OCI-LY3 (cell line): Measurements from ENCODE around the gene JOSD1.

Source experiments
- EZH2phosphoT487 ChIP-seq: fragments of 200-600 bp; shearing (Covaris generic); IDR thresholded peaks from 2 replicates; pipeline ENCODE4 v1.6.1; 2018; ENCODE audit warnings: antibody characterized with exemption, mixed run types, low read depth
- TF ChIP-seq, protein P1 (sequence below): fragments of 200-600, 300-600 bp; sonication (generic); IDR thresholded peaks from 2 replicates; pipeline ENCODE4 v1.5.1; 2014; ENCODE audit warnings: antibody characterized with exemption, low read length, low read depth

DNA sequence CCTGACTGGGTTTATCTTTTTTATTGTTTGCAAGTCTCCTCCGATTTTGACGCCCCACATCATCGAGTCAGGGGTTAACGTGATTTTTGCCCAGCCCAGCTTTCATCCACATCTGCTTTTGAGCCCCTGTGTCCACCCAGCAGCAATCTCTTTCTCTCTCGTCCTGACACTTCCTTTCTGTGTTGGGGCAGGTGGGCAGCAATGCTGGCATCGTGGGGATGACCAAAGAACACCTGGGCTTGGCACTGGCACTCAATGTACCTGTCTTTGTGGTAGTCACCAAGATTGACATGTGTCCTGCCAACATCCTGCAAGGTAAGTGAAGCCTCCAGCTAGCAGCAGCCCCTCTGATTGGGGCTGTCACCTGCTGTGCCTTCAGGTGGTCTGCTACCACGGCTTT lies 20.8 kb upstream of the JOSD1 start:
- TF ChIP-seq, protein P1, sequence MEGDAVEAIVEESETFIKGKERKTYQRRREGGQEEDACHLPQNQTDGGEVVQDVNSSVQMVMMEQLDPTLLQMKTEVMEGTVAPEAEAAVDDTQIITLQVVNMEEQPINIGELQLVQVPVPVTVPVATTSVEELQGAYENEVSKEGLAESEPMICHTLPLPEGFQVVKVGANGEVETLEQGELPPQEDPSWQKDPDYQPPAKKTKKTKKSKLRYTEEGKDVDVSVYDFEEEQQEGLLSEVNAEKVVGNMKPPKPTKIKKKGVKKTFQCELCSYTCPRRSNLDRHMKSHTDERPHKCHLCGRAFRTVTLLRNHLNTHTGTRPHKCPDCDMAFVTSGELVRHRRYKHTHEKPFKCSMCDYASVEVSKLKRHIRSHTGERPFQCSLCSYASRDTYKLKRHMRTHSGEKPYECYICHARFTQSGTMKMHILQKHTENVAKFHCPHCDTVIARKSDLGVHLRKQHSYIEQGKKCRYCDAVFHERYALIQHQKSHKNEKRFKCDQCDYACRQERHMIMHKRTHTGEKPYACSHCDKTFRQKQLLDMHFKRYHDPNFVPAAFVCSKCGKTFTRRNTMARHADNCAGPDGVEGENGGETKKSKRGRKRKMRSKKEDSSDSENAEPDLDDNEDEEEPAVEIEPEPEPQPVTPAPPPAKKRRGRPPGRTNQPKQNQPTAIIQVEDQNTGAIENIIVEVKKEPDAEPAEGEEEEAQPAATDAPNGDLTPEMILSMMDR: no peak
- TF ChIP-seq EZH2phosphoT487: no peak
